Liver (tissue), 9 donors: ENCODE results near the gene IQGAP2. TPM values are rescaled to one million over a fixed set of nuclear protein-coding genes. Genes with fewer than 3 reads are reported as not detected.

ENCODE experiments used
- DNase-seq: peaks from one replicate; pipeline ENCODE4 v3.0.0-alpha.2; 2017; ENCODE audit warnings: low spot score
- H3K27ac ChIP-seq, 2 donors: one replicate each; pipeline ENCODE4 v1.7.0; 2013; ENCODE audit warnings: inconsistent platforms in 2 of 2, low read length in 2 of 2, control low read depth in 1 of 2, low read depth in 1 of 2, mild to moderate bottlenecking in 1 of 2
- H3K27me3 ChIP-seq, 4 donors: one replicate each; pipeline versions ENCODE4 v1.6.1 to v1.7.0; 2013; ENCODE audit warnings: low read length in 3 of 4, inconsistent platforms in 1 of 4, mild to moderate bottlenecking in 1 of 4, moderate library complexity in 1 of 4; ENCODE audit not compliant: control insufficient read depth in 4 of 4, insufficient read depth in 4 of 4
- H3K36me3 ChIP-seq, 4 donors: one replicate each; pipeline versions ENCODE4 v1.6.1 to v1.7.0; 2013; ENCODE audit warnings: low read length in 3 of 4, mild to moderate bottlenecking in 3 of 4, low read depth in 1 of 4, moderate library complexity in 1 of 4; ENCODE audit not compliant: control insufficient read depth in 4 of 4, insufficient read depth in 3 of 4
- H3K4me1 ChIP-seq, 4 donors: one replicate each; pipeline versions ENCODE4 v1.6.1 to v1.7.0; 2013; ENCODE audit warnings: low read length in 3 of 4, mild to moderate bottlenecking in 3 of 4, moderate library complexity in 1 of 4; ENCODE audit not compliant: control insufficient read depth in 4 of 4, insufficient read depth in 4 of 4
- H3K4me3 ChIP-seq, 3 donors: one replicate each; pipeline versions ENCODE4 v1.6.1 to v1.7.0; 2013; ENCODE audit warnings: low read length in 3 of 3, control low read depth in 1 of 3, low read depth in 1 of 3, mild to moderate bottlenecking in 1 of 3
- H3K9ac ChIP-seq, 2 donors: one replicate each; pipeline ENCODE4 v1.7.0; 2013; ENCODE audit warnings: low read length in 2 of 2, mild to moderate bottlenecking in 2 of 2, moderate library complexity in 2 of 2, control low read depth in 1 of 2, low read depth in 1 of 2
- H3K9me3 ChIP-seq, 4 donors: one replicate each; pipeline versions ENCODE4 v1.6.1 to v1.7.0; 2013; ENCODE audit warnings: low read length in 3 of 4; ENCODE audit not compliant: control insufficient read depth in 4 of 4
- ATF3 ChIP-seq: IDR thresholded peaks from 2 replicates; pipeline ENCODE4 v1.6.1; 2016; ENCODE audit warnings: antibody characterized with exemption
- CTCF ChIP-seq: fragments of 150-350 bp; IDR thresholded peaks from 2 replicates; pipeline ENCODE4 v1.5.1; 2017; ENCODE audit warnings: improper control_type of control experiment, low read depth, low read length; ENCODE audit not compliant: missing input control
- EGR1 ChIP-seq, 2 donors: IDR thresholded peaks; 2 replicates each; pipeline ENCODE4 v1.6.1; 2016 to 2018; ENCODE audit warnings: antibody characterized with exemption in 2 of 2, low read depth in 2 of 2
- FOXA1 ChIP-seq: IDR thresholded peaks from 2 replicates; pipeline ENCODE4 v1.6.1; 2016; ENCODE audit warnings: antibody characterized with exemption
- FOXA2 ChIP-seq: IDR thresholded peaks from 2 replicates; pipeline ENCODE4 v1.6.1; 2016; ENCODE audit warnings: antibody characterized with exemption
- GABPA ChIP-seq, 2 donors: IDR thresholded peaks in 1 of 2; conservative IDR thresholded peaks in 1 of 2; 2 replicates each; pipeline ENCODE4 v1.6.1; 2016; ENCODE audit warnings: antibody characterized with exemption in 2 of 2, mild to moderate bottlenecking in 1 of 2, moderate library complexity in 1 of 2
- HNF4G ChIP-seq: IDR thresholded peaks from 2 replicates; pipeline ENCODE4 v1.6.1; 2016; ENCODE audit warnings: antibody characterized with exemption
- JUND ChIP-seq, 2 donors: IDR thresholded peaks; 2 replicates each; pipeline ENCODE4 v1.6.1; 2016; ENCODE audit warnings: antibody characterized with exemption in 2 of 2
- MAX ChIP-seq: IDR thresholded peaks from 2 replicates; pipeline ENCODE4 v1.6.1; 2016; ENCODE audit warnings: antibody characterized with exemption
- NR2F2 ChIP-seq: IDR thresholded peaks from 2 replicates; pipeline ENCODE4 v1.6.1; 2016; ENCODE audit warnings: antibody characterized with exemption
- REST ChIP-seq: IDR thresholded peaks from 2 replicates; pipeline ENCODE4 v1.6.1; 2016; ENCODE audit warnings: antibody characterized with exemption, mild to moderate bottlenecking
- RXRA ChIP-seq, 2 donors: IDR thresholded peaks; 2 replicates each; pipeline ENCODE4 v1.6.1; 2017 to 2018; ENCODE audit warnings: antibody characterized with exemption in 2 of 2, mild to moderate bottlenecking in 1 of 2
- SP1 ChIP-seq: IDR thresholded peaks from 2 replicates; pipeline ENCODE4 v1.6.1; 2018; ENCODE audit warnings: antibody characterized with exemption, mild to moderate bottlenecking
- YY1 ChIP-seq: IDR thresholded peaks from 2 replicates; pipeline ENCODE4 v1.6.1; 2016; ENCODE audit warnings: antibody characterized with exemption, mild to moderate bottlenecking
- WGBS: extraction: QIAGEN DNeasy Blood & Tissue Kit; methylation state at CpG from one replicate; pipeline ENCODE4 v1.1.7; 2013; 5-methylcytosine and 5-hydroxymethylcytosine counted together
- polyA plus RNA-seq, 2 donors: library from polyadenylated mRNA; stranded (reverse) in 1 of 2; unstranded in 1 of 2; fragments of 200-250 nt in 1 of 2; fragments of >200 nt in 1 of 2; fragmentation: Nextera tagmentation in 1 of 2; extraction: Ambion mirVana in 1 of 2; gene quantifications; one replicate each; pipeline versions ENCODE4 v1.2.1 to v1.2.3, GENCODE V29; 2013 to 2015
- total RNA-seq, 2 donors: library from RNA; depleted of rRNA; stranded (reverse); fragments of >200 nt; gene quantifications; one replicate each; pipeline ENCODE4 v1.2.3, GENCODE V29; 2014
- donor health status: healthy.
- donor health status: healthy.
- donor health status: healthy.
- donor health status: healthy.
- donor health status: healthy.

The IQGAP2 gene
- total and polyA plus RNA-seq, 4 donors: 41.5 to 205 (median 102) TPM

GRCh38 chr5:76663573-76663972, 260.5 kb downstream of the IQGAP2 start (continued):
- TF ChIP-seq MAX: no peak
- no peak for TF ChIP-seq YY1

- no peak for TF ChIP-seq RXRA (IDR thresholded peaks at IDR 0.05)
- TF ChIP-seq HNF4G: no peak
- TF ChIP-seq JUND (IDR thresholded peaks at IDR 0.05): no peak
- TF ChIP-seq GABPA (IDR thresholded peaks at IDR 0.05 in 1 of 2, conservative IDR thresholded peaks at IDR 0.05 in 1 of 2): no peak
- TF ChIP-seq MAX: no peak
- no peak for TF ChIP-seq REST
- no peak for TF ChIP-seq NR2F2
- no peak for TF ChIP-seq SP1
- no peak for TF ChIP-seq ATF3
- TF ChIP-seq FOXA2: no peak
- TF ChIP-seq FOXA1: no peak
- TF ChIP-seq EGR1 (IDR thresholded peaks at IDR 0.05; ENCODE audit: low read depth in 2 of 2): no peak
- Histone ChIP-seq H3K36me3 (peaks cover 10 to 60% (median 35%) of the 10 kb centered on the region in 4 donors), H3K27me3 (no peaks in the 10 kb centered on the region), H3K4me3 (no peak overlapping the region), H3K9me3 (no peaks in the 10 kb centered on the region), H3K9ac (no peak overlapping the region), H3K27ac (no peak overlapping the region), H3K4me1 (no peaks in the 10 kb centered on the region)
- 95% methylated on average over 6 of the region's 6 CpGs for WGBS
- no peak for DNase-seq
Measured at GRCh38 chr5:76664079-76664478, 261.0 kb downstream of the IQGAP2 start.

GRCh38 chr5:76667495-76667894, 264.4 kb downstream of the IQGAP2 start:
- H3K4me1 ChIP-seq: no peaks in the 10 kb centered on the region
- no peaks in the 10 kb centered on the region for H3K9me3 ChIP-seq
- no peak overlapping the region for H3K9ac ChIP-seq
- H3K27me3 ChIP-seq: no peaks in the 10 kb centered on the region
- no peak for DNase-seq
- peaks cover 7 to 54% (median 36%) of the 10 kb centered on the region in 4 donors for H3K36me3 ChIP-seq
- TF ChIP-seq CTCF: no peak
- H3K27ac ChIP-seq: no peak overlapping the region
- WGBS: 84% methylated on average over 2 of the region's 2 CpGs
- H3K4me3 ChIP-seq: no peak overlapping the region
